ENCODE data around the gene AURKAIP1.
"Not testable (repeated sequence)": the region's sequence is repeated elsewhere in the genome, so short reads cannot be mapped to it uniquely, and the experiment has no call there.

The AURKAIP1 gene

GRCh38 chr1:1411626-1412025 lies 36.6 kb upstream of the AURKAIP1 start:
- H2AFZ ChIP-seq (ENCODE audit: low read depth, low read length), result no peak overlapping the region
- H3K27me3 ChIP-seq (ENCODE audit: control insufficient read depth in 1 of 2, insufficient read depth in 1 of 2, low read length in 2 of 2), result no peaks in the 10 kb centered on the region
- H3K14ac ChIP-seq (ENCODE audit: low read length in 2 of 2), result no peak overlapping the region
- H3K9me3 ChIP-seq (ENCODE audit: control insufficient read depth, low read length), result no peaks in the 10 kb centered on the region
- no peak overlapping the region for H2BK15ac ChIP-seq (ENCODE audit: low read depth, poor library complexity, severe bottlenecking)
- no peak overlapping the region for H3K4ac ChIP-seq (ENCODE audit: low read depth in 1 of 2, low read length in 2 of 2)
- H3K9ac ChIP-seq (ENCODE audit: low read length), result no peak overlapping the region
- no peak overlapping the region for H4K8ac ChIP-seq (ENCODE audit: low read length)
- H3K4me3 ChIP-seq (ENCODE audit: insufficient read depth in 1 of 2, low read depth in 1 of 2, low read length in 2 of 2), result no peak overlapping the region
- no peak overlapping the region for H2AK5ac ChIP-seq (ENCODE audit: low read length, severe bottlenecking)
- no peak overlapping the region for H2BK12ac ChIP-seq (ENCODE audit: low read length in 2 of 2)
- H4K91ac ChIP-seq (ENCODE audit: low read length), result no peak overlapping the region
- no peak overlapping the region for H3K23ac ChIP-seq (ENCODE audit: low read length in 2 of 2)
- WGBS, result 97% methylated on average over 13 of the region's 13 CpGs
- DNase-seq, result no peak
- H2BK5ac ChIP-seq (ENCODE audit: low read depth, low read length, poor library complexity, severe bottlenecking), result no peak overlapping the region
- H3K4me2 ChIP-seq (ENCODE audit: low read length, poor library complexity, severe bottlenecking), result no peak overlapping the region
- H3K79me1 ChIP-seq (replicated peaks; ENCODE audit: low read length, poor library complexity, severe bottlenecking), result peaks cover 8% of the 10 kb centered on the region
- no peak overlapping the region for H3K18ac ChIP-seq (ENCODE audit: low read depth in 1 of 2, low read length in 2 of 2)
- peaks cover 4% of the 10 kb centered on the region for H3K4me1 ChIP-seq (ENCODE audit: control insufficient read depth, insufficient read depth, low read depth, low read length)
- no peak overlapping the region for H3K27ac ChIP-seq (ENCODE audit: low read length, poor library complexity, severe bottlenecking)
- H2BK120ac ChIP-seq (ENCODE audit: low read depth, low read length), result no peak overlapping the region
- H3K36me3 ChIP-seq (ENCODE audit: control insufficient read depth in 1 of 2, insufficient read depth in 2 of 2, low read depth in 1 of 2, low read length in 2 of 2), result peaks cover 4 to 6% of the 10 kb centered on the region in 2 experiments

DNA sequence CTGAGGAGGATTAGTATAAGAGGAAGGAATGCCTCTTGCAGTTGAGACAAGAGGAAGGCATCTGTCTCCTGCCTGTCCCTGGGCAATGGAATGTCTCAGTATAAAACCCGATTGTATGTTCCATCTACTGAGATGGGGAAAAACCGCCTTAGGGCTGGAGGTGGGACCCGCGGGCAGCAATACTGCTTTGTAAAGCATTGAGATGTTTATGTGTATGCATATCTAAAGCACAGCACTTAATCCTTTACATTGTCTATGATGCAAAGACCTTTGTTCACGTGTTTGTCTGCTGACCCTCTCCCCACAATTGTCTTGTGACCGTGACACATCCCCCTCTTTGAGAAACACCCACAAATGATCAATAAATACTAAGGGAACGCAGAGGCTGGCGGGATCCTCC lies 35.2 kb upstream of the AURKAIP1 start:
- not testable (repeated sequence) for H3K4me2 ChIP-seq (ENCODE audit: low read length, poor library complexity, severe bottlenecking); H4K8ac ChIP-seq (ENCODE audit: low read length); H3K9me3 ChIP-seq (ENCODE audit: control insufficient read depth, low read length); H3K18ac ChIP-seq (ENCODE audit: low read depth in 1 of 2, low read length in 2 of 2); H2BK5ac ChIP-seq (ENCODE audit: low read depth, low read length, poor library complexity, severe bottlenecking); H3K27ac ChIP-seq (ENCODE audit: low read length, poor library complexity, severe bottlenecking); H3K4me3 ChIP-seq (ENCODE audit: insufficient read depth in 1 of 2, low read depth in 1 of 2, low read length in 2 of 2); H3K14ac ChIP-seq (ENCODE audit: low read length in 2 of 2); H4K91ac ChIP-seq (ENCODE audit: low read length); H3K9ac ChIP-seq (ENCODE audit: low read length); H3K4ac ChIP-seq (ENCODE audit: low read depth in 1 of 2, low read length in 2 of 2); H2AK5ac ChIP-seq (ENCODE audit: low read length, severe bottlenecking); H2BK15ac ChIP-seq (ENCODE audit: low read depth, poor library complexity, severe bottlenecking); H2AFZ ChIP-seq (ENCODE audit: low read depth, low read length); H3K27me3 ChIP-seq (ENCODE audit: control insufficient read depth in 1 of 2, insufficient read depth in 1 of 2, low read length in 2 of 2); H2BK12ac ChIP-seq (ENCODE audit: low read length in 2 of 2); H3K23ac ChIP-seq (ENCODE audit: low read length in 2 of 2); H2BK120ac ChIP-seq (ENCODE audit: low read depth, low read length); DNase-seq
- Histone ChIP-seq H3K4me1 (ENCODE audit: control insufficient read depth, insufficient read depth, low read depth, low read length) (peaks cover 14% of the 10 kb centered on the region), H3K36me3 (ENCODE audit: control insufficient read depth in 1 of 2, insufficient read depth in 2 of 2, low read depth in 1 of 2, low read length in 2 of 2) (peaks cover 12 to 13% of the 10 kb centered on the region in 2 experiments), H3K79me1 (replicated peaks; ENCODE audit: low read length, poor library complexity, severe bottlenecking) (peaks cover 13% of the 10 kb centered on the region)
- WGBS, result 76% methylated on average over 4 of the region's 8 CpGs

- Histone ChIP-seq H3K4me1 (ENCODE audit: control insufficient read depth, insufficient read depth, low read depth, low read length) (peaks cover 15% of the 10 kb centered on the region), H3K23ac (ENCODE audit: low read length in 2 of 2) (no peak overlapping the region), H2AFZ (ENCODE audit: low read depth, low read length) (no peak overlapping the region), H4K91ac (ENCODE audit: low read length) (peak overlapping the region; percentile 36), H3K4ac (ENCODE audit: low read depth in 1 of 2, low read length in 2 of 2) (peak overlapping the region; percentile 63 to 96), H3K4me2 (ENCODE audit: low read length, poor library complexity, severe bottlenecking) (peak overlapping the region; percentile 23), H3K18ac (ENCODE audit: low read depth in 1 of 2, low read length in 2 of 2) (peak overlapping the region; percentile 88 to 89), H3K9ac (ENCODE audit: low read length) (peak overlapping the region; percentile 94), H3K36me3 (ENCODE audit: control insufficient read depth in 1 of 2, insufficient read depth in 2 of 2, low read depth in 1 of 2, low read length in 2 of 2) (peaks cover 28 to 32% of the 10 kb centered on the region in 2 experiments), H3K9me3 (ENCODE audit: control insufficient read depth, low read length) (no peaks in the 10 kb centered on the region), H3K4me3 (ENCODE audit: insufficient read depth in 1 of 2, low read depth in 1 of 2, low read length in 2 of 2) (peak overlapping the region; percentile 91 to 95), H2AK5ac (ENCODE audit: low read length, severe bottlenecking) (no peak overlapping the region), H3K27me3 (ENCODE audit: control insufficient read depth in 1 of 2, insufficient read depth in 1 of 2, low read length in 2 of 2) (no peaks in the 10 kb centered on the region), H4K8ac (ENCODE audit: low read length) (peak overlapping the region; percentile 93), H2BK15ac (ENCODE audit: low read depth, poor library complexity, severe bottlenecking) (peak overlapping the region; percentile 65), H2BK5ac (ENCODE audit: low read depth, low read length, poor library complexity, severe bottlenecking) (peak overlapping the region; percentile 21), H2BK12ac (ENCODE audit: low read length in 2 of 2) (no peak overlapping the region), H2BK120ac (ENCODE audit: low read depth, low read length) (peak overlapping the region; percentile 87), H3K14ac (ENCODE audit: low read length in 2 of 2) (peak overlapping the region in 1 of 2 experiments; percentile 89), H3K79me1 (replicated peaks; ENCODE audit: low read length, poor library complexity, severe bottlenecking) (peaks cover 13% of the 10 kb centered on the region), H3K27ac (ENCODE audit: low read length, poor library complexity, severe bottlenecking) (peak overlapping the region; percentile 15)
- 9% methylated on average over 30 of the region's 41 CpGs for WGBS
- peak; percentile 78 for DNase-seq
These were observed 32.8 kb upstream of the AURKAIP1 start for GRCh38 chr1:1407636-1408318.

DNA sequence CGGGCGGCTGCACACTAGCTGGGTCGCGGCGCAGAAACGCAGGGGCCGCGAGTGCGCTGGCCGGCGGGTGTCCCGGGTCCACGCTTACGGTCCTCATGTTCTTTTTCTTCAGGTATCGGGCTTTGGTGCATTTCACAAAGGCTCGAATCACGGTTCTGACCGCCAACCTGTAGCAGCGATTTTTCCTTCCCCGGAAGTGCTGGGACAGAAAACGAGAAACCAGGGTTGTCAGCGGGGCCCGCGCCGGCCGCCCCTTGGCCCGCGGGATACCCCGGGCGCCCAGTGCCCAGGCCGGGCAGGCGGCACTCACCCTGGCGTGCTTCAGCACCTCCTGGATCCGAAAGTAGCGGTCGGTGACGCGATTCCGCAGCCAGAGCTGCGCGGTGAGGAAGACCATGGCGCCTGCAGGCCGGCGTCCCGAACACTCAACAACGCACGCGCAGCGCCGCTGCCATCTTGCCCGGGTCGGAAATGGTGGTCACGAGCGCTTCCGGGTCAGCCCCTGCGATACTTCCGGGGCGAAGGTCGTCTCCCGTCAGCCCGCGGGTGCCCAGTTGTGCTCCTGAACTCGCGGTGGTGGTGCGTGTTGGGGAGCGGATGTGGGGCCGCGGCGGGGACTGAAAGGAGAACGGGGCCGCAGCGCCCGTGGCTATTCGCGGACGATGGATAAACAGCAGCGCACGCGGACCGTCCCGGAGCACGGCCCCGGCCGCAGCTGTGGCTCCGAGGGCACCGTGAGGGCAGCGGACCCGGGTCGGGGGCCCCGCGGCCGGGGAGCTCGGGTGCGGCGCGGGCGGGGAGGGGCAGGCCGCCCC lies 32.0 kb upstream of the AURKAIP1 start, which contains the start of gene MRPL20:
Gene MRPL20 (minus strand): TSS at position 473 of the 815 bp plus-strand sequence. CDS start 76 bp downstream, at position 397.
- H3K4me2 ChIP-seq (ENCODE audit: low read length, poor library complexity, severe bottlenecking), result peak within 1 kb of the TSS; percentile 93
- peak within 1 kb of the TSS; percentile 94 for H4K91ac ChIP-seq (ENCODE audit: low read length)
- peaks cover 13% of the 10 kb centered on the region for H3K79me1 ChIP-seq (replicated peaks; ENCODE audit: low read length, poor library complexity, severe bottlenecking)
- peak within 1 kb of the TSS; percentile 65 for H2BK15ac ChIP-seq (ENCODE audit: low read depth, poor library complexity, severe bottlenecking)
- H3K18ac ChIP-seq (ENCODE audit: low read depth in 1 of 2, low read length in 2 of 2), result peak within 1 kb of the TSS; percentile 92 to 98
- peak within 1 kb of the TSS; percentile 91 to 95 for H3K4me3 ChIP-seq (ENCODE audit: insufficient read depth in 1 of 2, low read depth in 1 of 2, low read length in 2 of 2)
- peaks cover 35 to 40% of the 10 kb centered on the region in 2 experiments for H3K36me3 ChIP-seq (ENCODE audit: control insufficient read depth in 1 of 2, insufficient read depth in 2 of 2, low read depth in 1 of 2, low read length in 2 of 2)
- H4K8ac ChIP-seq (ENCODE audit: low read length), result peak within 1 kb of the TSS; percentile 100
- H2AFZ ChIP-seq (ENCODE audit: low read depth, low read length), result peak within 1 kb of the TSS; percentile 66
- H3K4ac ChIP-seq (ENCODE audit: low read depth in 1 of 2, low read length in 2 of 2), result peak within 1 kb of the TSS; percentile 72 to 98
- peak within 1 kb of the TSS; percentile 87 for H2BK120ac ChIP-seq (ENCODE audit: low read depth, low read length)
- peak within 1 kb of the TSS in 1 of 2 experiments; percentile 21 for H3K23ac ChIP-seq (ENCODE audit: low read length in 2 of 2)
- H2BK5ac ChIP-seq (ENCODE audit: low read depth, low read length, poor library complexity, severe bottlenecking), result peak within 1 kb of the TSS; percentile 21
- H3K9ac ChIP-seq (ENCODE audit: low read length), result peak within 1 kb of the TSS; percentile 94
- peak within 1 kb of the TSS in 1 of 2 experiments; percentile 89 for H3K14ac ChIP-seq (ENCODE audit: low read length in 2 of 2)
- H2AK5ac ChIP-seq (ENCODE audit: low read length, severe bottlenecking), result peak within 1 kb of the TSS; percentile 31
- no peaks in the 10 kb centered on the region for H3K9me3 ChIP-seq (ENCODE audit: control insufficient read depth, low read length)
- H3K27ac ChIP-seq (ENCODE audit: low read length, poor library complexity, severe bottlenecking), result peak within 1 kb of the TSS; percentile 55
- peak; percentile 92 for DNase-seq
- no peak within 1 kb of the TSS for H2BK12ac ChIP-seq (ENCODE audit: low read length in 2 of 2)
- peaks cover 19% of the 10 kb centered on the region for H3K4me1 ChIP-seq (ENCODE audit: control insufficient read depth, insufficient read depth, low read depth, low read length)
- WGBS, result under 1% methylated on average over 92 of the region's 98 CpGs
- H3K27me3 ChIP-seq (ENCODE audit: control insufficient read depth in 1 of 2, insufficient read depth in 1 of 2, low read length in 2 of 2), result no peaks in the 10 kb centered on the region

All from mesenchymal stem cell (in vitro differentiated cells and primary cell).